ENCODE measurements around the gene ARHGAP15. TPM values are rescaled to one million over a fixed set of nuclear protein-coding genes. Genes with fewer than 3 reads are reported as not detected.

The ARHGAP15 gene
- total RNA-seq, 2 donors from 2014 or later = 0.86 TPM; not detected in 1

DNA sequence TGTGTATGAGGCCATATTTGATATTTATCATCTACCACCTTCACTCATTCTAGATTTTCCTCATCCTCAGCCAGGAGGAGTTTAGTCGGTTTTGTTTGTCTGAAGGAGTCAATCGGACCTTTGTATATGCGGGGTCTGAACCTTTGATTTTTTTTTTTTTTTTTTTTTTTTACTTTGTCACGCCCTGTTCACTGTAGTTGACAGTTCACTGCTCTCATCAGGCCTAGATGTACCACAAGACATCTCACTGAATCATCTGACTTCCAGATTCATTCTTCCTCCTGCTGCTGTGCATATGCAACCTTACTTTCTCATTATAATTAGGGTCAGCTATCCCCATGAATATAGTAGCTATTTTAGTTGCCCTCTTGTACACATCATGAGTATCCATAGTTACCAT is 133.2 kb downstream of the ARHGAP15 start:
- no peaks in the 10 kb centered on the region for H3K27me3 ChIP-seq (ENCODE audit: control insufficient read depth, insufficient read depth, low read length, poor library complexity, severe bottlenecking)
- no peak overlapping the region for H3K9ac ChIP-seq (ENCODE audit: extremely low read depth, low read length, poor library complexity, severe bottlenecking)
- no peaks in the 10 kb centered on the region for H3K36me3 ChIP-seq (ENCODE audit: control insufficient read depth, insufficient read depth, low read length)
- Mint-ChIP-seq H3K4me1 (peaks cover 16% of the 10 kb centered on the region), H3K27ac (no peak overlapping the region), H3K4me3 (no peak overlapping the region), H3K36me3 (ENCODE audit: low read depth) (no peaks in the 10 kb centered on the region), H3K27me3 (ENCODE audit: insufficient read depth) (no peaks in the 10 kb centered on the region), H3K9me3 (no peaks in the 10 kb centered on the region)
- H3K9me3 ChIP-seq (ENCODE audit: control insufficient read depth, low read length) = no peaks in the 10 kb centered on the region
- no peak overlapping the region for H3K27ac ChIP-seq (ENCODE audit: low read depth, low read length)
- DNase-seq = no peak
- no peak overlapping the region for H3K4me3 ChIP-seq (ENCODE audit: low read length)
- WGBS, 2 experiments (ENCODE audit: insufficient coverage in 1 of 2, insufficient read length in 1 of 2) = 93% methylated on average over 4 of the region's 4 CpGs; no CpG with 5 or more reads in 1 of the 2 experiments
- TF ChIP-seq, protein P1, sequence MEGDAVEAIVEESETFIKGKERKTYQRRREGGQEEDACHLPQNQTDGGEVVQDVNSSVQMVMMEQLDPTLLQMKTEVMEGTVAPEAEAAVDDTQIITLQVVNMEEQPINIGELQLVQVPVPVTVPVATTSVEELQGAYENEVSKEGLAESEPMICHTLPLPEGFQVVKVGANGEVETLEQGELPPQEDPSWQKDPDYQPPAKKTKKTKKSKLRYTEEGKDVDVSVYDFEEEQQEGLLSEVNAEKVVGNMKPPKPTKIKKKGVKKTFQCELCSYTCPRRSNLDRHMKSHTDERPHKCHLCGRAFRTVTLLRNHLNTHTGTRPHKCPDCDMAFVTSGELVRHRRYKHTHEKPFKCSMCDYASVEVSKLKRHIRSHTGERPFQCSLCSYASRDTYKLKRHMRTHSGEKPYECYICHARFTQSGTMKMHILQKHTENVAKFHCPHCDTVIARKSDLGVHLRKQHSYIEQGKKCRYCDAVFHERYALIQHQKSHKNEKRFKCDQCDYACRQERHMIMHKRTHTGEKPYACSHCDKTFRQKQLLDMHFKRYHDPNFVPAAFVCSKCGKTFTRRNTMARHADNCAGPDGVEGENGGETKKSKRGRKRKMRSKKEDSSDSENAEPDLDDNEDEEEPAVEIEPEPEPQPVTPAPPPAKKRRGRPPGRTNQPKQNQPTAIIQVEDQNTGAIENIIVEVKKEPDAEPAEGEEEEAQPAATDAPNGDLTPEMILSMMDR (conservative IDR thresholded peaks at IDR 0.05) = no peak
- no peaks in the 10 kb centered on the region for H3K4me1 ChIP-seq (ENCODE audit: control insufficient read depth, insufficient read depth, low read length)

DNA sequence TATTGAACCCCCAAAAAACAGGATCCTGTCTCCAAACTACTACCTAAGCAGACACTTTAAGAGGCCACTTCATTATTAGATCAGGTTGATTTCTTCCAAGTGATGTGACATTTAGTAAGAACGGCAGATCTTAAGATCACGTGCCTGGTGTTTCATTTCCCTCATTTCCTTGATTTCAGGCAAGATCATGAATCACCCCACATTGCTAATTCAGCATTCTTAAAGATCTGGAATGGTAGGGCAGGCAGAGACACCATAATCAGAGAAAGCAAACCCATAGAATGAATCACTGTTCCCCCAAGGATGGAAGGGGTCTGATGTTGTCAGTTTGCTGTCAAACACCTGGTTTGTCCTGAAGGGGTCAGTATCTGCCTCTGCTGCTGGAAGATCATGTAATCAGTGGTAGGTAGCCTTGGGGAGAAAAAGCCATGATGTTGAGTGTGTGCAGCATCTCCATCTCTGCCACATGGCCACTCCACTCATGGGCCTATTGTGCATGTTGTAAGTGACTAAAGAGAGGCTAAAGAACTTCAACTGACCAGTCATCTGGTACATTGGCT is 133.9 kb downstream of the ARHGAP15 start:
- H3K9me3 Mint-ChIP-seq = no peaks in the 10 kb centered on the region
- Histone ChIP-seq H3K27ac (ENCODE audit: low read depth, low read length) (no peak overlapping the region), H3K9ac (ENCODE audit: extremely low read depth, low read length, poor library complexity, severe bottlenecking) (no peak overlapping the region), H3K27me3 (ENCODE audit: control insufficient read depth, insufficient read depth, low read length, poor library complexity, severe bottlenecking) (no peaks in the 10 kb centered on the region), H3K4me3 (ENCODE audit: low read length) (no peak overlapping the region), H3K4me1 (ENCODE audit: control insufficient read depth, insufficient read depth, low read length) (no peaks in the 10 kb centered on the region), H3K9me3 (ENCODE audit: control insufficient read depth, low read length) (no peaks in the 10 kb centered on the region), H3K36me3 (ENCODE audit: control insufficient read depth, insufficient read depth, low read length) (no peaks in the 10 kb centered on the region)
- peaks cover 14% of the 10 kb centered on the region for H3K4me1 Mint-ChIP-seq
- no peak overlapping the region for H3K4me3 Mint-ChIP-seq
- peak; percentile 72 for DNase-seq
- no peaks in the 10 kb centered on the region for H3K27me3 Mint-ChIP-seq (ENCODE audit: insufficient read depth)
- no peak overlapping the region for H3K27ac Mint-ChIP-seq
- WGBS, 2 experiments (ENCODE audit: insufficient coverage in 1 of 2, insufficient read length in 1 of 2) = 100% methylated on average over 2 of the region's 2 CpGs
- no peaks in the 10 kb centered on the region for H3K36me3 Mint-ChIP-seq (ENCODE audit: low read depth)
- TF ChIP-seq, protein P1 (conservative IDR thresholded peaks at IDR 0.05) = peak; percentile 74

DNA sequence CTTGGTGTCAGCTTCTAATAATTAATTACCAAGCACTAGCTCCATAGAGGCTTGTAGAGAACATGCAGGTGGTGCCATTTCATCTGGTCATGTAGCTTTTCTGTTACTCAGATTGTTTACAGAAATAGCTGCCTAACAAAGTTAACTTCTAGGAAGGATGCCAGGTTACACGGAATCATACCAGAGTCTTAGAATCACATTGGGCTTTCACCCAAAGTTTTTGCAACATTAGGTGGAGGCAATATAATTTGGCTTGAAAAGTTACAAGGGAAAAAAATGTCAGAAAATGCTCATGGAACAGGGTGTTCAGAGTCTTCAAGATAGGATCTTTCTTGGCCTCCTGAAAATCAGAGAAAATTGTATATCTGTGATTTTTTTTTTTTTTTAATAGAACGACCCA is 135.6 kb downstream of the ARHGAP15 start:
- DNase-seq = no peak
- TF ChIP-seq, protein P1 (conservative IDR thresholded peaks at IDR 0.05) = no peak
- H3K9me3 Mint-ChIP-seq = no peaks in the 10 kb centered on the region
- no peaks in the 10 kb centered on the region for H3K4me1 Mint-ChIP-seq
- no peak overlapping the region for H3K9ac ChIP-seq (ENCODE audit: extremely low read depth, low read length, poor library complexity, severe bottlenecking)
- H3K27ac ChIP-seq (ENCODE audit: low read depth, low read length) = no peak overlapping the region
- H3K27ac Mint-ChIP-seq = no peak overlapping the region
- H3K36me3 ChIP-seq (ENCODE audit: control insufficient read depth, insufficient read depth, low read length) = no peaks in the 10 kb centered on the region
- H3K36me3 Mint-ChIP-seq (ENCODE audit: low read depth) = no peaks in the 10 kb centered on the region
- 98 to 100% methylated on average over 1 to 2 of the region's 2 CpGs for WGBS, 2 experiments (ENCODE audit: insufficient coverage in 1 of 2, insufficient read length in 1 of 2)
- H3K9me3 ChIP-seq (ENCODE audit: control insufficient read depth, low read length) = no peaks in the 10 kb centered on the region
- H3K27me3 ChIP-seq (ENCODE audit: control insufficient read depth, insufficient read depth, low read length, poor library complexity, severe bottlenecking) = no peaks in the 10 kb centered on the region
- H3K4me3 ChIP-seq (ENCODE audit: low read length) = no peak overlapping the region
- H3K4me1 ChIP-seq (ENCODE audit: control insufficient read depth, insufficient read depth, low read length) = no peaks in the 10 kb centered on the region
- no peak overlapping the region for H3K4me3 Mint-ChIP-seq
- H3K27me3 Mint-ChIP-seq (ENCODE audit: insufficient read depth) = no peaks in the 10 kb centered on the region
